SK-N-MC (cell line): ENCODE results near the gene CLASRP.

Experiments
- DNase-seq: peaks from one replicate; pipeline ENCODE4 v3.0.0-alpha.2; 2011; ENCODE audit warnings: low read depth, low spot score
- H3K27ac ChIP-seq: fragments of 200-600 bp; sonication (generic); 2 replicates; pipeline ENCODE4 v1.5.1; 2016; ENCODE audit warnings: mixed run types
- H3K36me3 ChIP-seq: fragments of 200-600 bp; sonication (generic); 2 replicates; pipeline ENCODE4 v1.6.1; 2017; ENCODE audit warnings: antibody characterized with exemption, low read length, mixed read lengths; ENCODE audit not compliant: insufficient read depth
- H3K4me3 ChIP-seq: fragments of 200-600 bp; sonication (generic); 2 replicates; pipeline ENCODE4 v1.5.1; 2016
- H3K9ac ChIP-seq: fragments of 200-600 bp; sonication (generic); 2 replicates; pipeline ENCODE4 v1.8.0; 2017; ENCODE audit warnings: mixed run types, mixed read lengths; ENCODE audit not compliant: insufficient read length
- H3K9me3 ChIP-seq: fragments of 200-600 bp; sonication (generic); 2 replicates; pipeline ENCODE4 v1.6.1; 2017; ENCODE audit warnings: low read depth, mild to moderate bottlenecking, antibody characterized with exemption, low read length, moderate library complexity, mixed read lengths
- EZH2 ChIP-seq: fragments of 200-600 bp; sonication (generic); IDR thresholded peaks from one replicate; pipeline ENCODE4 v1.6.1; 2017; ENCODE audit warnings: antibody characterized with exemption
- FOXP2 ChIP-seq: optimal IDR thresholded peaks from 2 replicates; pipeline ENCODE3; 2011; ENCODE audit warnings: mild to moderate bottlenecking, moderate library complexity; ENCODE audit not compliant: insufficient read depth; ENCODE audit errors: extremely low read length, control extremely low read depth
- POLR2AphosphoS5 ChIP-seq: IDR thresholded peaks from 2 replicates; pipeline ENCODE4 v1.6.1; 2012; ENCODE audit warnings: mild to moderate bottlenecking, low read depth, low read length, borderline replicate concordance

Gene CLASRP

DNA sequence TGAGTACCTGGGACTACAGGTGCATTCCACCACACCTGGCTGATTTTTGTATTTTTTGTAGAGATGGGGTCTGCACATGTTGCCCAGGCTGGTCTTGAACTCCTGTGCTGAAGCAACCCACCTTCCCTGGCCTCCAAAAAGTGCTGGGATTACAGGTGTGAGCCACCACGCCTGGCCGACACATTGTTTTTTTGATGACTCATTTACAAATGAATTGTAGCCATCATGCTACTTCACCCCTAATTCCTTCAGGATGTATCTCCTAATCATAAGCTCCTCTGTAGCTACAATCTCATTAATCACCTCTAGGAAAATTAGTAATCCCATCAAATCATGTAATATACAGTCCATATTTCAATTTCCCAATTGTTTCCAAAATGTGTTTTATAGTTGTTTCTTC, 19.7 kb upstream of the CLASRP start:
- no peak for TF ChIP-seq POLR2AphosphoS5
- TF ChIP-seq FOXP2, result no peak
- TF ChIP-seq EZH2, result no peak
- H3K9ac ChIP-seq, result no peak overlapping the region
- no peak overlapping the region for H3K4me3 ChIP-seq
- no peaks in the 10 kb centered on the region for H3K9me3 ChIP-seq
- no peaks in the 10 kb centered on the region for H3K36me3 ChIP-seq
- DNase-seq, result no peak
- H3K27ac ChIP-seq, result no peak overlapping the region

DNA sequence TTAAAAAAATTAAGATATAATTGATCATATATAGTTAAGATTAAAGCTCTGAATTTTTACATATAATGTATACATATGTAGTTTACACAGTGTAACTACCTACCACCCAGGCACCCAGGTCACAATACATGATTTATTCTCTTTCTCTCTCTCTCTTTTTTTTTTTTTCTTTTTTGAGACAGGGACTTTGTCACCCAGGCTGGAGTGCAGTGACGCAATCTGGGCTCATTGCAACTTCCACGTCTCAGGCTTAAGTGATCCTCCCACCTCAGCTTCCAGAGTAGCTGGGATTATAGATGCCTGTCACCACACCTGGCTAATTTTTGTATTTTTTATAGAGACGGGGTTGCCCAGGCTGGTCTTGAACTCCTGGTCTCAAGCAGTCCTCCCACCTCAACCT, 18.8 kb upstream of the CLASRP start:
- H3K27ac ChIP-seq, result no peak overlapping the region
- H3K4me3 ChIP-seq, result no peak overlapping the region
- no peak for DNase-seq
- TF ChIP-seq EZH2 (no peak), POLR2AphosphoS5 (no peak), FOXP2 (no peak)
- H3K9ac ChIP-seq, result no peak overlapping the region
- H3K36me3 ChIP-seq, result no peaks in the 10 kb centered on the region
- H3K9me3 ChIP-seq, result no peaks in the 10 kb centered on the region

DNA sequence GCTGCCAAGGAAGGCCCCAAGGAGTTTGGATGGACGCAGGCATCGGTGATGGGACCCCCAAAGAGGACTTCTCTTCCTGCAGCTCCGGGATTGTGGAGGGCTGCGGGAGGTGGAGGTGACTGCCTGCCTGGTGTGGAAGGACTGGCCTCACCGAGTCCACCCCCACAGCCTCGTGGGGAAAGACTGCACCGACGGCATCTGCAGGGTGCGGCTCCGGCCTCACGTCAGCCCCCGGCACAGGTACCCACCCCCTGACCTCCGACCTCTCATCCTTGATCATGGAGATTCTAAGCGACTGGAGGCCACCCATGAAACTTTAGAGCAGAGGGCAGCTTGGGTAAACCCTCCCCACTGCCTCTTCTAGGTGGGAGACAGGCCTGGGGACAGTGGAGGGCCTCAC, 16.9 kb upstream of the CLASRP start:
- no peak for DNase-seq

DNA sequence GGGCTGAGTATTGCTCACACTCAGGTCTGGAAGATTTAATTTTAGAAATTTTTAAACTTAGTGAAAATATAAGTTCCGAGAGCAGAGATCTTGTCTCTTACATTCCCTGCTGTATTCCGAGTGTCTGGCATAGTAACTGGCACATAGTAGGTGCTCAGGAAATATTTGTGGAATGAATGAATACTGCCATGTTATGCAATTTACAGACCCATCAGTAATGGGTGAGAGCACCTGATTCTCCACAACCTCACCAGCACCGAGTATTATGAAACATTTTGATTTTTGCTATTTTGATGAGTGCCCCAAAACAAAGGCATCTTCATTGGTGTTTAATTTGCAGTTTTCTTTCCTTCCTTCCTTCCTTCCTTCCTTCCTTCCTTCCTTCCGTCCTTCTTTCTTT, 15.8 kb upstream of the CLASRP start:
- no peak for DNase-seq
- no peak overlapping the region for H3K9ac ChIP-seq
- H3K9me3 ChIP-seq, result no peaks in the 10 kb centered on the region
- H3K27ac ChIP-seq, result no peak overlapping the region
- no peak overlapping the region for H3K4me3 ChIP-seq
- H3K36me3 ChIP-seq, result no peaks in the 10 kb centered on the region
- TF ChIP-seq POLR2AphosphoS5 (no peak), EZH2 (no peak), FOXP2 (no peak)

More for the DNA sequence above, 16.9 kb upstream of the CLASRP start:
- H3K36me3 ChIP-seq, result no peaks in the 10 kb centered on the region
- no peak overlapping the region for H3K9ac ChIP-seq
- no peak overlapping the region for H3K27ac ChIP-seq
- H3K4me3 ChIP-seq, result no peak overlapping the region
- TF ChIP-seq POLR2AphosphoS5 (no peak), FOXP2 (no peak), EZH2 (no peak)
- H3K9me3 ChIP-seq, result no peaks in the 10 kb centered on the region

DNA sequence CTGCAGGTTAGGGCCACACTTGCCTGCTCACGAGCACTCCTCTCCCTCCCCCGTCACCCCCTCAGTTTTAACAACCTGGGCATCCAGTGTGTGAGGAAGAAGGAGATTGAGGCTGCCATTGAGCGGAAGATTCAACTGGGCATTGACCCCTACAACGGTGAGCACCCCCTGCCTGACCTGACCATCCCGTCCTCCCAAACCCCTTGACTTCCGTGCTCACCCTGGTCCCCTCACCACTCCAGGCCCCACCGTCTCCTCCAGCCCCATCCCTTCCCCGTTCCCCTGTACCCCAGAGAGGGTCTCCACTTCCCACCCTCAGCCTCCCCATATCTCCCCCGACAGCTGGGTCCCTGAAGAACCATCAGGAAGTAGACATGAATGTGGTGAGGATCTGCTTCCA, 13.6 kb upstream of the CLASRP start:
- Histone ChIP-seq H3K27ac (no peak overlapping the region), H3K4me3 (no peak overlapping the region), H3K9ac (no peak overlapping the region), H3K36me3 (no peaks in the 10 kb centered on the region), H3K9me3 (no peaks in the 10 kb centered on the region)
- DNase-seq, result no peak
- TF ChIP-seq EZH2 (no peak), POLR2AphosphoS5 (no peak)

DNA sequence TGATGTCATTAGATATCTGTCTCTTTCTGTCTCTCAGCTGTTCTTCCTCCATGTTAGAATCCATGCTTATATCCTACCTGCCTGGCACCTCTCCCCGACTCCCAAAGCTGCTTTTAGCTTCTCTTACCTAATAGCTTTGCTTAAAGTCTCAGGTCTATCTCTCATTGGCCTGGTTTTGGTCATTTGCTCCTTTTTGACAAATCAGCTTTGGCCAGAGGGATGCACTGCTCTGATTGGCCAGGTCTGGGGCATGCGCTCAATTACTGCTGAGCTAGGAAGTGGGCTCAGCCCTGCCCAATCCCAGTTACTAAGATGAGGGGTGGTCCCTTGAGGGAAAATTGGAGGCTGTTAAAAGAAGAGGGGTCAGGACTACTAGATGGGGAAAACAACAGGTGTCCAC, 11.5 kb upstream of the CLASRP start:
- no peaks in the 10 kb centered on the region for H3K36me3 ChIP-seq

DNA sequence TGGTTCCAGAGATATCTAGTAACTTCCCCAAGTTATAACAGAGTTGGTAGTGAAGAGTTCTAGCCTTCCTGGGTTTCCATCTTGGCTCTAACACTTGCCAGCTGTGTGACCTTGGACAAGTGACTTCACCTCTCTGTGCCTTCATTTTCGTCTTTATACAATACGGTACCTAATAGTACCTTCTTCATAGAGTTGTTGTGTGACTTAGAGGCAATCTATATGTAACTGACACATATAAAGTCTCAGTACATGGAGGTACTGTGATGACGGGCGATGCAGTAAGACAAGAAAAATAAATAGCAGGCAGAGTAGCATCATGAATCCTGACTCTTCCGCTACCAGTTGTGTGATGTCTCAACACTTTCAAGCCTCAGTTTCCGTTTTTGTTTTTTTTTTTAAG, 8.0 kb upstream of the CLASRP start:
- no peaks in the 10 kb centered on the region for H3K36me3 ChIP-seq
- H3K27ac ChIP-seq, result no peak overlapping the region
- H3K9me3 ChIP-seq, result no peaks in the 10 kb centered on the region
- TF ChIP-seq EZH2, result no peak
- no peak for TF ChIP-seq POLR2AphosphoS5
- no peak for TF ChIP-seq FOXP2
- DNase-seq, result no peak
- no peak overlapping the region for H3K9ac ChIP-seq
- no peak overlapping the region for H3K4me3 ChIP-seq

More for the DNA sequence above, 11.5 kb upstream of the CLASRP start:
- no peak overlapping the region for H3K4me3 ChIP-seq
- TF ChIP-seq FOXP2, result no peak
- H3K9me3 ChIP-seq, result no peaks in the 10 kb centered on the region
- DNase-seq, result no peak
- H3K9ac ChIP-seq, result no peak overlapping the region
- no peak overlapping the region for H3K27ac ChIP-seq

DNA sequence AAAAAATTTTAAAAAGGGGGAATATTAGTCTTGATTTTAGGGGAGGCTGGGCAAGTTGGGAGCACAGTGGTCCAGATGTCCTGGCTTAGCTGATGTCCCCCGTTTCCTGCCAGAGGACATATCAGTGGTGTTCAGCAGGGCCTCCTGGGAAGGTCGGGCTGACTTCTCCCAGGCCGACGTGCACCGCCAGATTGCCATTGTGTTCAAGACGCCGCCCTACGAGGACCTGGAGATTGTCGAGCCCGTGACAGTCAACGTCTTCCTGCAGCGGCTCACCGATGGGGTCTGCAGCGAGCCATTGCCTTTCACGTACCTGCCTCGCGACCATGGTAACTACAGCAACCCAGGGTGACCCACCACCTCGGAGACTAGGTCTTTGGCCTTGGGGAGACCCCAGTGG, 6.4 kb upstream of the CLASRP start:
- no peak overlapping the region for H3K9ac ChIP-seq
- DNase-seq, result no peak
- no peak for TF ChIP-seq EZH2
- no peak for TF ChIP-seq FOXP2
- TF ChIP-seq POLR2AphosphoS5, result no peak
- no peak overlapping the region for H3K27ac ChIP-seq
- H3K36me3 ChIP-seq, result no peaks in the 10 kb centered on the region
- no peaks in the 10 kb centered on the region for H3K9me3 ChIP-seq
- H3K4me3 ChIP-seq, result no peak overlapping the region

DNA sequence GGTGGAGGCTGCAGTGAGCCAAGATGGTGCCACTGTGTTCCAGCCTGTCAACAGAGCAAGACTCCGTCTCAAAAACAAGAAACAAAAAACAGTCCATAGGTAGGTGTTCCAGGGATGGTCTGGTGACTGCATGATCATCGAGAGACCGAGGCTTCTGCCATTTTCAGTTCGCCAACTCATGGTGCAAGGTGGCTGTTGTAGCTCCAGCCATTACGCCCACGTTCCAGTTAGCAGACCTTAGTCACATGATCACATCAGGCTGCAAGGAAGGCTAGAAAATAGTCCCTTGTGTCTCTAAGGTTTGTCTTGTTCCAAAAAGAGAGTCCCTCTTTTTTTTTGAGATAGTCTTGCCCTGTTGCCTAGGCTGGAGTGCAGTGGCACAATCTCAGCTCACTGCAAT, 3.1 kb upstream of the CLASRP start:
- DNase-seq, result no peak
- TF ChIP-seq FOXP2 (no peak), POLR2AphosphoS5 (no peak), EZH2 (no peak)
- H3K9me3 ChIP-seq, result no peaks in the 10 kb centered on the region
- no peak overlapping the region for H3K9ac ChIP-seq
- peaks cover 11% of the 10 kb centered on the region for H3K36me3 ChIP-seq
- no peak overlapping the region for H3K4me3 ChIP-seq
- H3K27ac ChIP-seq, result no peak overlapping the region
